ENCODE measurements around the gene GALNT14.

DNA sequence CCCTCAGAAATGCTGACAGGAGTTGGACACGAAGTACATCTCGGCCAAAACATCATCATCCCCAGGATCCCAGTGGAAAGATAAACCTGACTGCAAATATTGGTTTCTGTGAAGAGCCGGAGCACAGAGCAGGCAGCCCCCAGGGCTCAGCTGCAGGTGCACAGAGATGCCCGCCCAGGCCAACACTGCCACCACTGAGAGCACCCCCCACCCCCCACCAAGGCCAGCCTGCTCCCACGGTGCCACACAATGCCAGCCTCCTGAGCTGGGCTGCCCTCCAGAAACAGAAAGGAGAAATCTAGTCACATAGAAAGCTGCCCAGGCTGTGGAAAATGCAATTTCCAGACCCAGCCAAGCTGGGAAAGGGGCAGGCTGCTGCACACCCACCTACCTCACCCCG is 71.7 kb downstream of the GALNT14 start:
- no peak for TF ChIP-seq FOXP4 (CRISPR knock-in tag; IDR thresholded peaks at IDR 0.05)
- TF ChIP-seq, protein P1, sequence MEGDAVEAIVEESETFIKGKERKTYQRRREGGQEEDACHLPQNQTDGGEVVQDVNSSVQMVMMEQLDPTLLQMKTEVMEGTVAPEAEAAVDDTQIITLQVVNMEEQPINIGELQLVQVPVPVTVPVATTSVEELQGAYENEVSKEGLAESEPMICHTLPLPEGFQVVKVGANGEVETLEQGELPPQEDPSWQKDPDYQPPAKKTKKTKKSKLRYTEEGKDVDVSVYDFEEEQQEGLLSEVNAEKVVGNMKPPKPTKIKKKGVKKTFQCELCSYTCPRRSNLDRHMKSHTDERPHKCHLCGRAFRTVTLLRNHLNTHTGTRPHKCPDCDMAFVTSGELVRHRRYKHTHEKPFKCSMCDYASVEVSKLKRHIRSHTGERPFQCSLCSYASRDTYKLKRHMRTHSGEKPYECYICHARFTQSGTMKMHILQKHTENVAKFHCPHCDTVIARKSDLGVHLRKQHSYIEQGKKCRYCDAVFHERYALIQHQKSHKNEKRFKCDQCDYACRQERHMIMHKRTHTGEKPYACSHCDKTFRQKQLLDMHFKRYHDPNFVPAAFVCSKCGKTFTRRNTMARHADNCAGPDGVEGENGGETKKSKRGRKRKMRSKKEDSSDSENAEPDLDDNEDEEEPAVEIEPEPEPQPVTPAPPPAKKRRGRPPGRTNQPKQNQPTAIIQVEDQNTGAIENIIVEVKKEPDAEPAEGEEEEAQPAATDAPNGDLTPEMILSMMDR (IDR thresholded peaks at IDR 0.05): no peak
- TF ChIP-seq, protein P2, sequence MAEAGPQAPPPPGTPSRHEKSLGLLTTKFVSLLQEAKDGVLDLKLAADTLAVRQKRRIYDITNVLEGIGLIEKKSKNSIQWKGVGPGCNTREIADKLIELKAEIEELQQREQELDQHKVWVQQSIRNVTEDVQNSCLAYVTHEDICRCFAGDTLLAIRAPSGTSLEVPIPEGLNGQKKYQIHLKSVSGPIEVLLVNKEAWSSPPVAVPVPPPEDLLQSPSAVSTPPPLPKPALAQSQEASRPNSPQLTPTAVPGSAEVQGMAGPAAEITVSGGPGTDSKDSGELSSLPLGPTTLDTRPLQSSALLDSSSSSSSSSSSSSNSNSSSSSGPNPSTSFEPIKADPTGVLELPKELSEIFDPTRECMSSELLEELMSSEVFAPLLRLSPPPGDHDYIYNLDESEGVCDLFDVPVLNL (CRISPR knock-in tag; IDR thresholded peaks at IDR 0.05; ENCODE audit: borderline replicate concordance, low read depth): no peak
- no peak for TF ChIP-seq ZNF138 (CRISPR knock-in tag; conservative IDR thresholded peaks at IDR 0.05)
- TF ChIP-seq ATF3 (CRISPR knock-in tag; conservative IDR thresholded peaks at IDR 0.05): no peak
- TF ChIP-seq NFYB (CRISPR knock-in tag; conservative IDR thresholded peaks at IDR 0.05; ENCODE audit: low read depth): no peak
- no peak for TF ChIP-seq SP1 (CRISPR knock-in tag; conservative IDR thresholded peaks at IDR 0.05)
- no peak for TF ChIP-seq CBFB (CRISPR knock-in tag; IDR thresholded peaks at IDR 0.05; ENCODE audit: low read depth)
- TF ChIP-seq HMGXB4 (CRISPR knock-in tag; IDR thresholded peaks at IDR 0.05): no peak
- no peak for TF ChIP-seq IRF1 (CRISPR knock-in tag; IDR thresholded peaks at IDR 0.05)
- no peak for TF ChIP-seq ZNF671 (CRISPR knock-in tag; IDR thresholded peaks at IDR 0.05)
